ENCODE results near the gene MGMT. TPM values are rescaled to one million over a fixed set of nuclear protein-coding genes. Genes with fewer than 3 reads are reported as not detected.

MGMT gene
- total and polyA plus RNA-seq, 4 experiments from 2014 or later = 18.5 to 31.3 (median 24.4) TPM

DNA sequence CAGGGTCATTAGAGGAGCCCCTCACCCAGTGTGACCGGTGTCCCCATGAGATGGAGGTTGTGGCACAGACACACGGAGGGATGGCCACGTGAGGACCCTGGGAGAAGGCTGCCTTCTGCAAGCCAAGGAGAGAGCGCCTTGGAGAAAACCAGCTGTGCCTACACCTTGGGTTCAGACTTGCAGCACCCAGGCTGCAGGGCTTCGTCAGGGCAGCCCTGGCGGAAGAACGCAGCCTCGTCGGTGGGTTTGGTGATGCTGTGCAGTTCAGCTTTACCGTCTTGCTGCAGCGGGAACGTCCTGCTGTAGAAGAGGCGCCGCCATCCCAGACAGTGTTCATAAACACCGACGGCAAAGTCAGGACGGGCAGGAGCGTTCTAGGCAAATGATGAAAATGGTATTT is 89.3 kb downstream of the MGMT start:
- Mint-ChIP-seq H3K36me3 (peaks cover 35 to 77% of the 10 kb centered on the region in 2 donors), H3K9me3 (peaks cover 0 to 32% (median 10%) of the 10 kb centered on the region in 8 donors), H3K4me3 (no peak overlapping the region), H3K4me1 (peaks cover 0 to 8% (median 6%) of the 10 kb centered on the region in 4 donors), H3K27me3 (no peaks in the 10 kb centered on the region), H3K27ac (no peak overlapping the region)
- intact Hi-C loops (cut with micrococcal nuclease) = no loop called here
- H3K4me1 ChIP-seq (ENCODE audit: insufficient read depth, low read length) = no peaks in the 10 kb centered on the region
- no peak overlapping the region for H3K27ac ChIP-seq (ENCODE audit: low read depth, low read length)
- H3K4me3 ChIP-seq (ENCODE audit: low read length in 2 of 2) = no peak overlapping the region
- ChIA-PET POLR2A (ENCODE audit: partially characterized antibody) (no interaction called here), CTCF (ENCODE audit: partially characterized antibody) (no interaction called here)
- no peaks in the 10 kb centered on the region for H3K36me3 ChIP-seq (ENCODE audit: insufficient read depth, low read length)
- DNase-seq = no peak
- no peaks in the 10 kb centered on the region for H3K9me3 ChIP-seq (ENCODE audit: control insufficient read depth in 1 of 2, low read length in 2 of 2)
- no peaks in the 10 kb centered on the region for H3K27me3 ChIP-seq (ENCODE audit: insufficient read depth, low read length)

DNA sequence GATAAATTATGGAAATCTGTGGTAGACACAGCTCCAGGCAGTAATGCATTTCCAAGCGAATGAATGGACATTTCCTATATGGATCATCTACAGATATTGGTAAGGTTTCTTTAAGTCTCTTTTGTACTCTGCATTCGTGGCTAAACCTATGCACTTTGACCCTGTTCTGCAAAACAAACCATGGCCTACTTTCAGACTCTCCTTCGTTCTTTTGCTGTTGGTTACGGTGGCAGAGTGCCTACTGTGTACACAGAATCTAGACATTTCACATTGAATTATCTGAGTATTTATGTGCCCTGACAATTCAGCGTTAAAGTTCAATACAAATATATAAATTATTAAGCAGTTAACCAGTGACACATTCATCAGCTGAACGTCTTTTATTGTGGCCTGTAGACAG is 93.3 kb downstream of the MGMT start:
- Histone ChIP-seq H3K9me3 (ENCODE audit: control insufficient read depth in 1 of 2, low read length in 2 of 2) (no peaks in the 10 kb centered on the region), H3K4me3 (ENCODE audit: low read length in 2 of 2) (no peak overlapping the region), H3K27ac (ENCODE audit: low read depth, low read length) (no peak overlapping the region), H3K36me3 (ENCODE audit: insufficient read depth, low read length) (no peaks in the 10 kb centered on the region), H3K27me3 (ENCODE audit: insufficient read depth, low read length) (no peaks in the 10 kb centered on the region), H3K4me1 (ENCODE audit: insufficient read depth, low read length) (no peaks in the 10 kb centered on the region)
- Mint-ChIP-seq H3K9me3 (peaks cover 0 to 32% (median 17%) of the 10 kb centered on the region in 8 donors), H3K27ac (no peak overlapping the region), H3K36me3 (peaks cover 26 to 57% of the 10 kb centered on the region in 2 donors), H3K4me3 (no peak overlapping the region), H3K27me3 (no peaks in the 10 kb centered on the region), H3K4me1 (peaks cover 0 to 8% (median 5%) of the 10 kb centered on the region in 4 donors)
- ChIA-PET POLR2A (ENCODE audit: partially characterized antibody) (no interaction called here), CTCF (ENCODE audit: partially characterized antibody) (no interaction called here)
- no peak for DNase-seq
- intact Hi-C loops (cut with micrococcal nuclease) = no loop called here

DNA sequence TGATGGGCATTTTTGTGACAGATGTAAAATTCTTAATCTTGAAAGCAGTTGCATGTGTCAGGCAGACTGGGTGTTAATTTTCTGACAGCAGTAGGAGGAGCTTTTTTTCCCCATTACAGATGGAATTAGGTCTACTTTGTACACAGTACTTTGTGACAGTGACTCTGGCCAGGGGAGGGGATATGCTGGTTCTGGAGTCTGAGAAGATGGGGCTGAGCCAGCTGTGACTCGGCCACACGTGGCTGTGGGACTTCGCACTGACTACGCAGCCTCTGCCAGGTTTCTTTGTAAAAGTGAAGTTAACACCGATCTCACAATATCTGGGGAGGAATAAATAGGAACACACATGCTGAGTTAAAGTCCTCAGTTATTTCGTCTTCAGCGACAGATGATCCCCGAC is 95.4 kb downstream of the MGMT start:
- Histone ChIP-seq H3K4me3 (ENCODE audit: low read length in 2 of 2) (no peak overlapping the region), H3K36me3 (ENCODE audit: insufficient read depth, low read length) (no peaks in the 10 kb centered on the region), H3K27me3 (ENCODE audit: insufficient read depth, low read length) (no peaks in the 10 kb centered on the region), H3K27ac (ENCODE audit: low read depth, low read length) (no peak overlapping the region), H3K4me1 (ENCODE audit: insufficient read depth, low read length) (no peaks in the 10 kb centered on the region), H3K9me3 (ENCODE audit: control insufficient read depth in 1 of 2, low read length in 2 of 2) (no peaks in the 10 kb centered on the region)
- intact Hi-C loops (cut with micrococcal nuclease) = no loop called here
- Mint-ChIP-seq H3K4me1 (peaks cover 0 to 8% (median 4%) of the 10 kb centered on the region in 4 donors), H3K9me3 (peaks cover 0 to 23% (median 16%) of the 10 kb centered on the region in 8 donors), H3K36me3 (peaks cover 28 to 59% of the 10 kb centered on the region in 2 donors), H3K4me3 (no peak overlapping the region), H3K27me3 (no peaks in the 10 kb centered on the region), H3K27ac (no peak overlapping the region)
- ChIA-PET POLR2A (ENCODE audit: partially characterized antibody) (no interaction called here), CTCF (ENCODE audit: partially characterized antibody) (no interaction called here)
- DNase-seq = no peak

DNA sequence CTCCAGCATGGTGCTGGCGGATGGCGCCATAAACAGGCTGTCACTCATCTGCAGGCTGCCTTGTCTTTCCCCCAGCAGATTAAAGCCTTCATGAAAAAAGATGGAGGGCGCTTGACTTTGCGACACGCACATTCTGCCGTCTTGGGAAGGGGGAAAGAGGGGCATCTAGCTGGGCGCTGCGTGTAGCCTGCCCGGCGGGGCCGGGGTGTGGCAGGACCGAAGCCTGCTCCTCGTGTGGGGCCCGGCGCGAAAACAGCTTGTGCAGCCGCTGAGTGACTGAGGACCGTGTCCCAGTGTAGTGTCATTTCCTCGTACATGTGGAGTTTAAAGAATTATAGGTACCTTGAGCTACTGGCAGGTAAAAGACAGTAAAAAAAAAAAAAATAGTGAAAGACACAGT is 97.9 kb downstream of the MGMT start:
- H3K36me3 Mint-ChIP-seq = peaks cover 33 to 52% of the 10 kb centered on the region in 2 donors
- no peak overlapping the region for H3K4me3 ChIP-seq (ENCODE audit: low read length in 2 of 2)
- no peak overlapping the region for H3K4me3 Mint-ChIP-seq
- no peaks in the 10 kb centered on the region for H3K4me1 ChIP-seq (ENCODE audit: insufficient read depth, low read length)
- intact Hi-C loops (cut with micrococcal nuclease) = no loop called here
- no peak overlapping the region for H3K27ac Mint-ChIP-seq
- H3K4me1 Mint-ChIP-seq = peaks cover 0 to 5% (median 0%) of the 10 kb centered on the region in 4 donors
- ChIA-PET POLR2A (ENCODE audit: partially characterized antibody) (no interaction called here), CTCF (ENCODE audit: partially characterized antibody) (no interaction called here)
- no peaks in the 10 kb centered on the region for H3K9me3 ChIP-seq (ENCODE audit: control insufficient read depth in 1 of 2, low read length in 2 of 2)
- H3K9me3 Mint-ChIP-seq = peaks cover 0 to 24% (median 10%) of the 10 kb centered on the region in 8 donors
- no peak for DNase-seq
- H3K36me3 ChIP-seq (ENCODE audit: insufficient read depth, low read length) = no peaks in the 10 kb centered on the region
- no peaks in the 10 kb centered on the region for H3K27me3 ChIP-seq (ENCODE audit: insufficient read depth, low read length)
- H3K27me3 Mint-ChIP-seq = no peaks in the 10 kb centered on the region
- no peak overlapping the region for H3K27ac ChIP-seq (ENCODE audit: low read depth, low read length)

DNA sequence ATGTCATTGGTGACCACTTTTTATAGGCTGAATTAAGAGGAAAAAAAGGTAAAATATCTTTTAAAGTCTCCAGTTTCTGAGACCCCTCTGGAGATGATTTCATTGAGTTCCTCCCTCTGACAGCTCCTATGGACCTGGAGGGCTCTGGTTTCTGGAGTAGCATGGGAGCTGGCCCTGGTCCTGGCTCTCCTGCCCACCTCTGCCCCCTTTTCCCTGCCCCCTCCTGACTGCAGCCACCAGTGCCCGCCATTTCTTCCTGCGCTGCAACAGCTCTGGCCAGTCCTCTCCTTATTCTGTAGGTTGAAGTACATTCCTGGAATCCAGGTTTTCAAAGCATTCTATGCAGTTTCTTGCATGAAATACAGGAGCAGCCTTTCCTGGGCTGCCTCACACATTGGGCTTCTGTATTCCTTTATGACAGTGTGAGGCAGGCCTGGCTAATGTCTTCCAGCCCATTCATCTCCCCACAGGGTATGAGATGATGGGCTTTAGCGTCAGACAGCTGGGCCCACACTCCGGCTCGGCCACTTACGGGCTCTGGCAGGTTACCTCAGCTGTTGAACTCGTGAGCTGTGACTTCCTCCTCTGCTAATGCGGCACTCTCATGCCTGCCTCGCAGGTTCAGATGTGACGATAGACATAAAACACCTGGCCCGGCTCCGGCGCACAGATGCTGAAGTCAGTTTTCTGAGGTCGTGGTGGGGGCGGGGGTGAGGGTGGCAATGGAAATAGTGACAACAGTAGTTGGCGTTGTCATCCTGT is 101.7 kb downstream of the MGMT start:
- no peak overlapping the region for H3K27ac ChIP-seq (ENCODE audit: low read depth, low read length)
- H3K27ac Mint-ChIP-seq = no peak overlapping the region
- no peaks in the 10 kb centered on the region for H3K9me3 ChIP-seq (ENCODE audit: control insufficient read depth in 1 of 2, low read length in 2 of 2)
- H3K4me3 ChIP-seq (ENCODE audit: low read length in 2 of 2) = no peak overlapping the region
- H3K36me3 Mint-ChIP-seq = peaks cover 32 to 59% of the 10 kb centered on the region in 2 donors
- H3K4me3 Mint-ChIP-seq = no peak overlapping the region
- no peaks in the 10 kb centered on the region for H3K27me3 Mint-ChIP-seq
- H3K4me1 Mint-ChIP-seq = peaks cover 0 to 2% (median 0%) of the 10 kb centered on the region in 4 donors
- POLR2A ChIA-PET (ENCODE audit: partially characterized antibody) = no interaction called here
- H3K9me3 Mint-ChIP-seq = peaks cover 0 to 33% (median 11%) of the 10 kb centered on the region in 8 donors
- no peaks in the 10 kb centered on the region for H3K27me3 ChIP-seq (ENCODE audit: insufficient read depth, low read length)
- intact Hi-C loops (cut with micrococcal nuclease) = no loop called here
- CTCF ChIA-PET (ENCODE audit: partially characterized antibody) = no interaction called here
- H3K36me3 ChIP-seq (ENCODE audit: insufficient read depth, low read length) = no peaks in the 10 kb centered on the region
- DNase-seq = no peak
- no peaks in the 10 kb centered on the region for H3K4me1 ChIP-seq (ENCODE audit: insufficient read depth, low read length)

DNA sequence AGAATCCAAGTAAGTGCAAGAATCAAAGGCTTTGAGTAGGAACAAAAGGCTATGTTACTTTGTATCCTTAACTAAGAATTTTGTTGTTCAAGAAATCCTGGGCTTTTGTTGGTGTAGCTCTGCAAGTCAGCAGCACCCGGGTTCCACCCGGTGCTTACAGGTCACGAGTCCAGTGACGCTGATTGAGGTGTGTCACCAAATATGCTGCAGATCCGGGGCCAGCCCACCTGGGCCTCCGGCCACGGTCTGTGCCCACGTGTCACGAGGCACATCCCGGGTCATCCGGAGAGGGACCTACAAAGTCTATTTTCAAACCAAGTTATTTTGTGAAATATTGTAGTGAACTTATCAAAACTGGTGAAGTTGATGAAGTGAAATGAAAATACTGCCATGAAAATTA is 103.1 kb downstream of the MGMT start:
- POLR2A ChIA-PET (ENCODE audit: partially characterized antibody) = no interaction called here
- peak overlapping the region in 1 of 8 donors; percentile 20 for H3K4me3 Mint-ChIP-seq
- Histone ChIP-seq H3K9me3 (ENCODE audit: control insufficient read depth in 1 of 2, low read length in 2 of 2) (no peaks in the 10 kb centered on the region), H3K4me1 (ENCODE audit: insufficient read depth, low read length) (no peaks in the 10 kb centered on the region), H3K36me3 (ENCODE audit: insufficient read depth, low read length) (no peaks in the 10 kb centered on the region), H3K27ac (ENCODE audit: low read depth, low read length) (no peak overlapping the region), H3K27me3 (ENCODE audit: insufficient read depth, low read length) (no peaks in the 10 kb centered on the region), H3K4me3 (ENCODE audit: low read length in 2 of 2) (no peak overlapping the region)
- CTCF ChIA-PET (ENCODE audit: partially characterized antibody) = no interaction called here
- H3K27ac Mint-ChIP-seq = no peak overlapping the region
- peaks cover 29 to 56% of the 10 kb centered on the region in 2 donors for H3K36me3 Mint-ChIP-seq
- H3K27me3 Mint-ChIP-seq = no peaks in the 10 kb centered on the region
- peaks cover 0 to under 1% (median 0%) of the 10 kb centered on the region in 4 donors for H3K4me1 Mint-ChIP-seq
- peaks cover 0 to 35% (median 11%) of the 10 kb centered on the region in 8 donors for H3K9me3 Mint-ChIP-seq
- intact Hi-C loops (cut with micrococcal nuclease) = no loop called here
- DNase-seq = no peak

DNA sequence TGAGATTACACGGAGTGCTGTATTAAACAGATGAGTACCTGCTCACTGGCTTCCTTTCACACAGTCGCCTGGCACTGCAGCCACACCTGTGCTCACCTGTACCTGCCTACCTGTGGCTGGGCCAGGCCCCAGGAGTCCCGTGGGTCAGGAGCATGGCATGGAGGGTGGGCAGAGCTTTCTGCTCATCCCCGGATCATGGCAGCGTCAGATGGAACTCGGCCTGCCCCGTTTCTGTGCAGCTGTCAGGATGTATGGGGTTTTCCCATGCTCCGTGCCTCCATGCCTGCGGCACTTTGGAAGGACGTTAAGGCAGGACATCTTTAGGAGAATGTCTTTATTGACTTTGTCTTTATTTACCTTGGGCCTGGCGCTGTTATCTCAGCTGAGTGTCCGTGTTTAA is 112.2 kb downstream of the MGMT start:
- peaks cover 7 to 48% (median 33%) of the 10 kb centered on the region in 8 donors for H3K9me3 Mint-ChIP-seq
- POLR2A ChIA-PET (ENCODE audit: partially characterized antibody) = interaction anchor here (0.7 kb wide), 1 partner anchor 14 kb away, joined by 3 read pairs; no protein-coding TSS in a partner anchor
- H3K4me1 Mint-ChIP-seq = peaks cover 0 to 3% (median 0%) of the 10 kb centered on the region in 4 donors
- peaks cover 25 to 31% of the 10 kb centered on the region in 2 donors for H3K36me3 Mint-ChIP-seq
- no peaks in the 10 kb centered on the region for H3K4me1 ChIP-seq (ENCODE audit: insufficient read depth, low read length)
- H3K36me3 ChIP-seq (ENCODE audit: insufficient read depth, low read length) = no peaks in the 10 kb centered on the region
- no peaks in the 10 kb centered on the region for H3K9me3 ChIP-seq (ENCODE audit: control insufficient read depth in 1 of 2, low read length in 2 of 2)
- H3K27me3 Mint-ChIP-seq = no peaks in the 10 kb centered on the region
- no peak overlapping the region for H3K4me3 ChIP-seq (ENCODE audit: low read length in 2 of 2)
- CTCF ChIA-PET (ENCODE audit: partially characterized antibody) = no interaction called here
- H3K27ac Mint-ChIP-seq = no peak overlapping the region
- intact Hi-C loops (cut with micrococcal nuclease) = no loop called here
- DNase-seq = peak in 1 of 5 donors; percentile 19
- H3K27ac ChIP-seq (ENCODE audit: low read depth, low read length) = no peak overlapping the region
- H3K27me3 ChIP-seq (ENCODE audit: insufficient read depth, low read length) = no peaks in the 10 kb centered on the region
- no peak overlapping the region for H3K4me3 Mint-ChIP-seq

Measured in CD4-positive, alpha-beta memory T cell (primary cell).